ENCODE data around the gene DMKN.

DNA sequence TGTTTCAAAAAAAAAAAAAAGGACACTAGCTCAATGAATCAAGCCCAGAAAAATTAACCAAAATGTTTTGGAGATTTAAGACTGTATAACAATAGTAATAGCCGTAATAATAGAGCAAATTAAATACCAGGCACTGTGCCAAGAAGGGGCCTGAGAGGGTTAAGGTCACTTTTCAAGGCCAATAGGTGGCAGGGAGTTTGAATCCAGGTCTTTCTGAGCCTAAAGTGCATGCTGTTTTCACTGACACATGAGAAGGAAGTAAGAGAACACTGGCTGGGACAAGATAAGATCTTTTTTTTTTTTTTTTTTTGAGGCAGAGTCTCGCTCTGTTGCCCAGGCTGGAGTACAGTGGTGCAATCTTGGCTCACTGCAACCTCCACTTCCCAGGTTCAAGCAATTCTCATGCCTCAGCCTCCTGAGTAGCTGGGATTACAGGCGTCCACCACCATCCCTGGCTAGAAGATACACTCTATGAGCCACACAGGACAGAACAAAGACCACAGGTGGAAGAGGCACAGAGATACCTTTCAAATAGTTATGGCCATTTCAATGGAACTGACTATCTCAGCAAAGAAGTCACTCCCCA is 57.7 kb downstream of the DMKN start:
- TF ChIP-seq, protein P1, sequence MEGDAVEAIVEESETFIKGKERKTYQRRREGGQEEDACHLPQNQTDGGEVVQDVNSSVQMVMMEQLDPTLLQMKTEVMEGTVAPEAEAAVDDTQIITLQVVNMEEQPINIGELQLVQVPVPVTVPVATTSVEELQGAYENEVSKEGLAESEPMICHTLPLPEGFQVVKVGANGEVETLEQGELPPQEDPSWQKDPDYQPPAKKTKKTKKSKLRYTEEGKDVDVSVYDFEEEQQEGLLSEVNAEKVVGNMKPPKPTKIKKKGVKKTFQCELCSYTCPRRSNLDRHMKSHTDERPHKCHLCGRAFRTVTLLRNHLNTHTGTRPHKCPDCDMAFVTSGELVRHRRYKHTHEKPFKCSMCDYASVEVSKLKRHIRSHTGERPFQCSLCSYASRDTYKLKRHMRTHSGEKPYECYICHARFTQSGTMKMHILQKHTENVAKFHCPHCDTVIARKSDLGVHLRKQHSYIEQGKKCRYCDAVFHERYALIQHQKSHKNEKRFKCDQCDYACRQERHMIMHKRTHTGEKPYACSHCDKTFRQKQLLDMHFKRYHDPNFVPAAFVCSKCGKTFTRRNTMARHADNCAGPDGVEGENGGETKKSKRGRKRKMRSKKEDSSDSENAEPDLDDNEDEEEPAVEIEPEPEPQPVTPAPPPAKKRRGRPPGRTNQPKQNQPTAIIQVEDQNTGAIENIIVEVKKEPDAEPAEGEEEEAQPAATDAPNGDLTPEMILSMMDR (IDR thresholded peaks at IDR 0.05): no peak
- no peak for TF ChIP-seq POLR2A (IDR thresholded peaks at IDR 0.05)
